Upper lobe of right lung (tissue), 1 donor: Measurements from ENCODE around the gene CUEDC1. TPM values are rescaled to one million over a fixed set of nuclear protein-coding genes. Genes with fewer than 3 reads are reported as not detected.

Experiments
- ATAC-seq: fragments of 200-7000 bp; cut with Tn5 transposase; one replicate; pipeline ENCODE4 v1.9.1; 2020; ENCODE audit warnings: mild to moderate bottlenecking, moderate library complexity
- DNase-seq: peaks from one replicate; pipeline ENCODE4 v3.0.0-alpha.2; 2020
- H3K27ac ChIP-seq: fragments of 200-600 bp; one replicate; pipeline ENCODE4 v1.8.0; 2022
- H3K27me3 ChIP-seq: fragments of 200-600 bp; one replicate; pipeline ENCODE4 v1.8.0; 2022; ENCODE audit warnings: mild to moderate bottlenecking
- H3K36me3 ChIP-seq: fragments of 200-600 bp; one replicate; pipeline ENCODE4 v1.8.0; 2022
- H3K4me1 ChIP-seq: fragments of 200-600 bp; one replicate; pipeline ENCODE4 v1.8.0; 2022
- H3K4me3 ChIP-seq: fragments of 200-600 bp; one replicate; pipeline ENCODE4 v1.8.0; 2022; ENCODE audit warnings: mild to moderate bottlenecking
- H3K9me3 ChIP-seq: fragments of 200-600 bp; one replicate; pipeline ENCODE4 v1.8.0; 2022
- CTCF ChIP-seq: fragments of 200-600 bp; IDR thresholded peaks from one replicate; pipeline ENCODE4 v1.8.0; 2022; ENCODE audit warnings: antibody characterized with exemption
- intact Hi-C: fragments of 100-400 bp; cut with DNase I; formaldehyde crosslinking; loops from one replicate; pipeline ENCODE4 v1.11.0; 2022
- total RNA-seq: library from RNA; stranded (reverse); fragmentation: NEBNext Ultra II Directional; extraction: Animal tissue kit (Norgen Biotek cat#: 25700); gene quantifications from one replicate; pipeline ENCODE4 v1.2.1, GENCODE V29; 2021
- donor health status: DM: no; HTN: yes; CAD: no; lungs with severe emphysema.

The CUEDC1 gene
- total RNA-seq, 1 donor from 2014 or later = 41.9 TPM

GRCh38 chr17:57890857-57891232 is 64.4 kb downstream of the CUEDC1 start:
- Histone ChIP-seq H3K27ac (peak overlapping the region; percentile 96), H3K4me3 (no peak overlapping the region), H3K27me3 (no peaks in the 10 kb centered on the region), H3K4me1 (peaks cover 55% of the 10 kb centered on the region), H3K9me3 (no peaks in the 10 kb centered on the region), H3K36me3 (no peaks in the 10 kb centered on the region)
- no peak for TF ChIP-seq CTCF
- intact Hi-C loops = no loop called here
- no peak for ATAC-seq
- no peak for DNase-seq

GRCh38 chr17:57889892-57890856 is 65.0 kb downstream of the CUEDC1 start:
- intact Hi-C loops = no loop called here
- no peak for TF ChIP-seq CTCF
- ATAC-seq (peak; percentile 45), DNase-seq (peak; percentile 89)
- H3K27ac ChIP-seq = peak overlapping the region; percentile 96
- no peaks in the 10 kb centered on the region for H3K9me3 ChIP-seq
- H3K4me3 ChIP-seq = no peak overlapping the region
- peaks cover under 1% of the 10 kb centered on the region for H3K36me3 ChIP-seq
- H3K27me3 ChIP-seq = no peaks in the 10 kb centered on the region
- peaks cover 51% of the 10 kb centered on the region for H3K4me1 ChIP-seq

- H3K4me1 ChIP-seq = peaks cover 46% of the 10 kb centered on the region
- no peak for TF ChIP-seq CTCF
- intact Hi-C loops = no loop called here
These were observed 66.0 kb downstream of the CUEDC1 start for GRCh38 chr17:57889252-57889651.

GRCh38 chr17:57888311-57889216 is 66.6 kb downstream of the CUEDC1 start:
- Histone ChIP-seq H3K36me3 (peaks cover 9% of the 10 kb centered on the region), H3K27ac (no peak overlapping the region), H3K27me3 (no peaks in the 10 kb centered on the region), H3K9me3 (no peaks in the 10 kb centered on the region), H3K4me3 (no peak overlapping the region), H3K4me1 (peaks cover 40% of the 10 kb centered on the region)
- no peak for TF ChIP-seq CTCF
- intact Hi-C loops = no loop called here
- ATAC-seq (no peak), DNase-seq (no peak)

More at GRCh38 chr17:57889252-57889651, 66.0 kb downstream of the CUEDC1 start:
- peaks cover 9% of the 10 kb centered on the region for H3K36me3 ChIP-seq
- H3K4me3 ChIP-seq = no peak overlapping the region
- no peak for DNase-seq
- no peak for ATAC-seq
- peak overlapping the region; percentile 96 for H3K27ac ChIP-seq
- no peaks in the 10 kb centered on the region for H3K9me3 ChIP-seq
- no peaks in the 10 kb centered on the region for H3K27me3 ChIP-seq

GRCh38 chr17:57887161-57887560 is 68.1 kb downstream of the CUEDC1 start:
- intact Hi-C loops = no loop called here
- Histone ChIP-seq H3K4me3 (no peak overlapping the region), H3K9me3 (no peaks in the 10 kb centered on the region), H3K27me3 (no peaks in the 10 kb centered on the region), H3K27ac (no peak overlapping the region), H3K4me1 (peaks cover 30% of the 10 kb centered on the region), H3K36me3 (peaks cover 9% of the 10 kb centered on the region)
- DNase-seq = no peak
- ATAC-seq = no peak
- no peak for TF ChIP-seq CTCF
